GM18870 (cell line): Measurements from ENCODE around the gene TEK.

Experiments
- ATAC-seq: cut with Tn5 transposase; IDR thresholded peaks from one replicate; pipeline ENCODE4 v1.9.1; 2021; ENCODE audit warnings: moderate library complexity; ENCODE audit not compliant: unreplicated experiment

The TEK gene

DNA sequence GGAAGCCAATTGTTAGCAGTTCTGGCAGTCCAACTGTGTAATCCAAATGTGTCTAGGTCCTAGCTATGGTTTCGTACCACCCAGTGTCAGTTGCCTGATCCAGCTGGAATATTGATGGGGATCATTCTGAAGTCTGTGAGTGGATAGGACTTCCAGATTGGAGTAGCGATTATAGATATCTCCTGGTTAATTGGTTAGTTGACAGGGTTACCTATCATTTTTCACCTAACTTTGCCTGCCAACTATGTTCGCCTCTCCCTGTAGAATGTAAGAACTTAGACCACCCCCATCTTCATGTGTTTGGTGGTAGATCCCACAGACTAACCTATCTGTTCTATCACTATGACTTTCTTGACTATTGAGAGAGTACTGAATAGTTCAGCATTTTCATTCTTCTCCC is 59.9 kb downstream of the TEK start:
- no peak for ATAC-seq

DNA sequence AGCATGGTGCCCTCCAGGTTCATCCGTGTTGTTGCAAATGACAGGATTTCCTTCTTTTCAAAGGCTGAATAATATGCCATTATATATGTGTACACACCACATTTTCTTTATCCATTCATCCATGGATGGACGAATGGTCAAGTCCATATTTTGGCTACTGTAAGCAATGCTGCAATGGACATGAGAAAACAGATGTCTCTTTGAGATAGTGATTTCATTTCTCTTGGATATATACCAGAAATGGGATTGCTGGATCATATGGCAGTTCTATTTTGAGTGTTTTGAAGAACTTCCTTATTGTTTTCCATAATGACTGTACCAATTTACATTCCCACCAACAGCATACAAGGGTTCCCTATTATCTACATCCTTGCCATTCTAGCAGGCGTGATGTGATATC is 67.9 kb downstream of the TEK start:
- no peak for ATAC-seq

DNA sequence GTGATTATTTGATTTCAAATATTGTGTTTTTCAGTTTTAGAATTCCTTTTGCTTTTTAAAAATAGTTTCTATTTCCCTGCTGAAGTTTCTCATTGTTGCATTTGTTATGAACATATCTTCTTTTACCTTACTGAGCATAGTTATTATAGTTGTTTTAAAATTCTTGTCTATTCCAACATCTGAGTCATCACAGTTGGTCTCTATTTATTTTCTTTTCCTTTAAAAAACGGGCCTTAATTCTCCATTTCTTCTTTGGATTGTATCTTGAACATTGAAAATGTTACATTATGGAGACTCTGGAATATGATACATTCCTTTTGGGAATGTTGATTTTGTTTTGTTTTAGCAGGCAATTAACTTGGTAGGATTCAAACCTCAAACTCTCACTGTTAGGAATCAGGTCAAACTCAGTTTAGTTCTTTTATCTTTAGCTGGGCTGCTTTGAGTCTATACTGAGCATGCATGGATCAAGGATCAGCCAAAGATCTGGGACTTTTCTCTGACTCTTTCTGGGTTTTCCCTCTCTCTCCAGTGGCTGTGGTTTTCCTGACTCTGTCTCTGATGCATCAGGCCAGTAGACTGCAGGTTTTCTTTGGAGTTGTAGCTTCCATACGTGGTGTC is 70.3 kb downstream of the TEK start:
- no peak for ATAC-seq

DNA sequence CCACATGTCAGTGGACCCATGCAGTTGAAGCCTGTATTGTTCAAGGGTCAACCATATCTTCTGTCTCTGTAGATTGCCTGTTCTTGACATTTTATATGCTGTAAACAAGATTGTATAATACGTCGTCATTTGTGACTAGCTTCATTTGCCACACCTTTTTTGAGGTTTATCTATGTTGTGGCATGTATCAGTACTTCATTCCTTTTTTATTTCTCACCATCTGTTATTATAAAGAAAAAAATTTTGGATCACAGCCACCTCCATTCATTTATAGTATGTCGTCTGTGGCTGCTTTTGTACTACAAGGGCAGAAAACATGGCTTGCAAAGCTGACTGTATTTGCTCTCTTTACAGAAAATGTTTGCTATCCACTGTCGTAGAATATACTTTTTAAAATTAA is 72.4 kb downstream of the TEK start:
- ATAC-seq = no peak

DNA sequence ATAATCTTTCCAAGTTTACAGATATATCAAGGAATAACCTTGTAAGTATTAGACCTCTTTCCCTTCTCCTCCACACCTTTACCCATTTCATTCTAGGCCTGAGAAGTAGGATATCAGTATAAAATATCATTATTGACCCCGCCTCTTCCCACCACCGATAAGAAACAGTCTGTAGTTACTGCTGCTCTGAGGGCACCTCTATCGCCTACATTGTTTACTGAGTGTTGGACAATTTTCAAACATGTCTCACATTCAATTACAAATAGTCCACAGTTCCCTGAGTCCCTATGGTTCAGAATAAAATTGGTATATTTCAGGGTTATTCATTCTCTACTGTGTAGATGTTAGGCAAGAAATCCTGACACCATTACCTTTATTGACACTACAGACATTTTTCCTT is 73.4 kb downstream of the TEK start:
- no peak for ATAC-seq

DNA sequence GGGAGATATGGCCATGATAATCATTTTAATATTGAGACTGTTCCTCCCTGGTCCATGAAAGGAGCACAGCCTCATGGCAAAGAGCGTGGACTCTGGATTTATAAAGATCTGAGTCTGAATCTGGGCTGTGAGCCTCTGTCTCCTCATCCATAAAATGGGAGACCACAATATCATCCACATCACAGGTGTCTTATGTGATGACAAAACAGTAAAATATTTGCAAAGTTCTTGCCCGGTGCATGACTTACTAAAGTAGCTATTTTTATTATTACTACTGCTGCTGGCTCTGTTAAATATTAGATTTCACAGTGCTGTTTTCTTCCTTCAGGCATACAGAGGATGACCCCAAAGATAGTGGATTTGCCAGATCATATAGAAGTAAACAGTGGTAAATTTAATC is 74.1 kb downstream of the TEK start:
- ATAC-seq = no peak

DNA sequence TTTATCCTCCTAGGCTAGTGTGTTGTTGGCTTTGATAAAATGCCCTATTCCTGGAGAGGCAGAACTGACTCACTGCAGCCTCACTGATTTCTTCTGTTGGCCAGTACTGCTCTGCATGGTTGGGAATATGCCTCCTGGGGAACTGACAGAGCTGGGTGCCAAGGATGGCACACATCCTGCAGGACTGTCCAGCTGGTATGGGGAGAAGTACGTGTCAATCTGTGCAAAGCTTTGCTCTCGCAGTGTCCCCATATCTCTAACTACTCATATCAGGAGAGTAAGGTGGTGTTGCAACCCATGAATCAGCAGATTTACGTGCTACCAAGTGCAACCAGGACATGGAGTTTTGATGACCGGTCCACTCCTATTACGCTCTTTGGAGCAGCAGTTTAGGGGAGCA is 74.7 kb downstream of the TEK start:
- no peak for ATAC-seq

DNA sequence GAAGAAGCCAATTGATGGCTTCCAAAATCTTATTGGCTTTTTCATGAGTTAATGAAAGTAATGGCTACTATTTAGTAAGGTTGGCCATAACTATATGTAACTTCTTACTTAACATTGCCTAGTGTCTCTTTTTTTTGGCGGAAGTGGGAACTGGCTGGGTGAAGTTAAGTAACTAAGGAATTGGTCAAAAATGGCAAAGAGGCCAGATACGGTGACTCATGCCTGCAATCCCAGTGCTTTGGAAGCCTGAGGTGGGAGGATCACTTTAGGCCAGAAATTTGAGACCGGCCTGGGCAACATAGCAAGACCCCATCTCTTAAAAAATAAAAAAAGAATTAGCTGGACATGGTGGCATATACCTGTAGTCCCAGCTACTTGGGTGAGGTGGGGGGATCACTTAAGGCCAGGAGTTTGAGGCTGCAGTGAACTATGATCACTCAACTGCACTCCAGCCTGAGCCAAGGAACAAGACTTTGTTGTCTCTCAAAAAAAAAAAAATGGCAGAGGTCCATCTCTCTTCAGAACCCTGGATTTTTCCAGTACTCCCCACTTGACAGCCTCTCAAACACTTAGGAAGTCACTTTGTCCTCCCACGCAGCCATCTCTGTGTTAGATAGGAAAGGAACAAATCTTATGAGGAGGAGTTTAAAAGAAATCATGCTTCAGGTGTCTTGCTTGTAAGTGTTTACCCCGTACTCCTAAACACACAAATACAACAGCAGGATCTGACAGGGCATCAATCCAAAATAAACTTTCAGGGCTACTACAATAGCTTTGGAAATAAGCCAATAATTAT is 75.7 kb downstream of the TEK start:
- no peak for ATAC-seq

DNA sequence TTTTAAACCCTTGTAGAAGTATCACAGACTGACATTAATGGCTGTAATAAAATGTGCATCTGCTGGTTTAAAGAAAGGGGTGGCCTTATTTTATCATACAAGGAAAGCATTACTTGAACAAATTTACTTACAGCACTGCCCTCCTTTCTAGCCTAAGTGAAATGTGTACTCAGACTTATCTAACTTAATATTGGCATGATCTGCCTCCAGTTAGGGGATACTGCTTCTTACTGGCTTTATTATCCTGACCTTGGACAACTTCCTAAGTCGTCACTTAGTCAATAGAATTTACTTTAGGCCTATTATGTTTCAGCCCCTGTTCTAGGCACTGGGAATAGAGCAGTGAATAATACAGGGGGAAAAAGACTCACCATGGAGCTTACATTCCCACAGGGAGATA is 79.4 kb downstream of the TEK start:
- ATAC-seq = no peak

DNA sequence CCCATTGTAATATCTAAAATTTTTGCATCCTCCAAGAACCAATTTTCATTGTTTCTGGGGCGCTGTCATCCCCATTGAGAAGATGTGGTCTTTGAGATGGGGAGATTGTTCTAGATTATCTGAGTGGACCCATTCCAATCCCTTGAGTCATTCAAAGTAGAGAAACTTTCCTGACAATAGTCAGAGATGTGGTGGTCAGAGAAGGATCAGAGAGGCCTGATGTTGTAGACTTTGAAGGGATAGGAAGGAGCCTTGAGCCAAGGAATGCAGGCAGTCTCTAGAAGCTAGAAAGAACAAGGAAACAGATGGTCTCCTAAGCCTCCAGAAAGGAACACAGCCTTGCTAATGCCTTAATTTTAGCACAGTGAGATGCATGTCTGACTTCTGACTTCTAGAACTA is 80.4 kb downstream of the TEK start:
- ATAC-seq = no peak

DNA sequence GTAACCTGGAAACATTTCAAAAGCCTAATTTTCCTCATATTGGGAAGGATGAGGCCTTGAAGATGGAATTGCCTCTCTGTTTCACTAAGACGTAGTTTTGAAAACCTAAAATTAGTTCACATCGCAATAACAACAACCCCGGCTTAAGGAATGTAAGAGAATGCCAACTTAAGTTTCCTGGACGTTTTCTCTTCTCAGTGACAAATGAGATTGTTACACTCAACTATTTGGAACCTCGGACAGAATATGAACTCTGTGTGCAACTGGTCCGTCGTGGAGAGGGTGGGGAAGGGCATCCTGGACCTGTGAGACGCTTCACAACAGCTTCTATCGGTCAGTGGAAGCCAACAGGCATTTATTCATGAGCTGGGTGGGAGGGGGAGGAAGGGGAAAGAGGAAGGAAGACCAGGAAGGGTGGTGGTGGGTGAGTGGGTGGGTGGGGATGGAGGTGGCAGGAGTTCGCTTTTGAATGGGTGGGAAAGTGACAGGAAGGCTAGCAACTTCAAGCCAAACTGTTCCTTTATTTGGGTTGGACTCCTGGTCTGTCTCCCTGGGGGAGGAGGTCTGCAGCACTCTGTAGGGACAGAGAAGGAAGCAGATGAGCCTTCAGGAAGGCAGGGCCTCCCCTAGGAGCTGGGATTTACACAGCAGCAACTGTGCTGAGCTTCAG is 83.4 kb downstream of the TEK start:
- ATAC-seq = no peak

DNA sequence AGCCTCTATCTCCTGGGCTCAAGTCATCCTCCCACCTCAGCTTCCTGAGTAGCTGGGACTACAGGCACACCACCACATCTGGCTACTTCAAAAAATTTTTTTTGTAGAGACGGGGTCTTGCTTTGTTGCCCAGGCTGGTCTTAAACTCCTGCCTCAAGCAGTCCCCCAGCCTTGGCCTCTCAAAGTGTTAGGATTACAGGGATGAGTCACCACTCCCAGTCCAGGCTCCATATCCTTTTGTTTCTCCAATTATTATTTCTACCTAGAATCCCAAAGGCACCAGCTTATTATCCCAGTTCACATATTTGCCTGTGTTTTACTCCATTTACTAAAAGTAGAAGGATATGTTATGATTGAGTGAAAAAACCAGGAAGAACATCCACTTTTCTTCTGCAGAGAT is 84.9 kb downstream of the TEK start:
- no peak for ATAC-seq

DNA sequence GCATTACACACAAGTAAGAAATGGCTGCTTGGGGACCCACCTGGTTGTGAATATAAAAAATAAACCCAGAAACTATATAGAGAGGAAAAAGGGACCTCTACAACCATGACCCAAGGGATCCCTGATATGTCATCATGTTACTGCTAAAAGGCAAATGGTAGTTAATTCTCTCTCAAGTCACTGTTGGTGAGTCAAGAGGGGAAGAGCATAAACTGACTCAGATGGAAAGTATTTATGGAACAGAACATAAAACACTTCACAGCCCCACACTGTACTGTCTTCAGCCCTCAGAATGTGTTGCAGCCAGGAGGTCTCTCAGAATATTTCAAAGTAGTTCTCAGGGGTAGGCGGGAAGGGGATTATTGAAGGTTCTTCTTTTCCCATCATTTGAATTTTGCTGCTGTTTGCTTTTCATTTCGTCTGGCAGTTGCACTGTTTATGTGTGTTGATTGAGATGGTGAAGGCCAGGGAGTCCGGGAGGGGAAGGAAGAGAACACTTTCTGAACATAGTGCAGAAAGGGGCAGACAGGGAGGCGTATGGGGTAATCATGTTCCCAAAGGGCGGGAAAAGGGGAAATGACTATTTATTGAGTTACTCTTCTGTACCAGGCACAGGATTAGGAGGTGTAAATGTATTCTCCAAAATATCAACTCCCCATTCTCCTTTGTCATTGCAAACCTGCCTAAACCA is 85.5 kb downstream of the TEK start:
- ATAC-seq = peak; percentile 48

DNA sequence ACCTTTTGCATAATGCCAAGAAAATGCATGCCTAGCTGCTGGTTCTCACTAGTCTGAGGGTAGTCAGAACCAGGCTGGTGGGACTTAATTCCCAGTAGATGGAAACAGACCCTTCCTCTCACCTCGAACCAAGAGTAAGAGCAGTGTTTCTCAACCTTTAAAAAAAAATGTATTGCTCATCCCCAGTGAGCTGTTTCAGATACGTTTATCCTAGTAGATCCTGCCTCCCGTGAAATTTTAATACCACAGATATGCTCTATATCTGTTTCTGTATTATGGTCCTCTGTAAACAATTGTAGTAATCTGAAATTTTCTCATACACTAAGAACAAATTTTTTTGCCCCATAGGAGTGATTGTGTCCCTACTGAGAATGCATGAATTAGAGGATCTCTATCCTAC is 86.2 kb downstream of the TEK start:
- ATAC-seq = no peak

DNA sequence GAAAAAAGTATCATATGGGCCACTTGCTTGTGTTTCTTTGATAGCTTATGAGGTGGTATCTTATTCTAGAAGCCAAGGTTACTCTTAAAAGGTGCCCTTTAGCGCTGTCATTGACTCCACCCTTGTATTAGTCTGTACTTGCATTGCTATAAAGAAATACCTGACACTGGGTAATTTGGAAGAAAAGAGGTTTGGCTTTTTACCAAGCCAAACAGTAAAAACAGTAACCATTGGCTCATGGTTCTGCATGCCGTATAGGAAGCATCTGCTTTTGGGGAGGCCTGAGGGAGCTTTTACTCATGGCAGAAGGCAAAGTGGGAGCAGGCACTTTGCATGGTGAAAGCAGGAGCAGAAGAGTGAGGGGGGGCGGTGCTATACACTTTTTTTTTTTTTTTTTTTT is 87.4 kb downstream of the TEK start:
- no peak for ATAC-seq

DNA sequence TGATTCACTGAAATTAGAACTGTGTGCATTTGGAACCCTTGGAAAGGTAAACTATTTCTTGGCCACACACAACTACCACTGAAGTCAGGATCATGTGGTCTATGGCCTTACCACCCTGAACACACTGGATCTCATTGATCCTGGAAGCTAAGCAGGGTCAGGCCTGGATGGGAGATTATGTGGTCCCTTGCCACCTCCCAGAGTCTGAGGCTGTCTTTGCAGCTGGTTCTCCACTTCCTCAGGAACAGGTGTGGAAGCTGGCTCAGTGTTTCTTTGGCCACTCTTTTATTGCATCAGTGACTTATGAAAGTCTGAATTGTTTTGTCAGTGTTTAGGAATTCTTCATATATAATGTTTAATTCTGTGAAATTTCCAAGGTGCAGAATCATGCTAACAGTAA is 89.2 kb downstream of the TEK start:
- no peak for ATAC-seq

DNA sequence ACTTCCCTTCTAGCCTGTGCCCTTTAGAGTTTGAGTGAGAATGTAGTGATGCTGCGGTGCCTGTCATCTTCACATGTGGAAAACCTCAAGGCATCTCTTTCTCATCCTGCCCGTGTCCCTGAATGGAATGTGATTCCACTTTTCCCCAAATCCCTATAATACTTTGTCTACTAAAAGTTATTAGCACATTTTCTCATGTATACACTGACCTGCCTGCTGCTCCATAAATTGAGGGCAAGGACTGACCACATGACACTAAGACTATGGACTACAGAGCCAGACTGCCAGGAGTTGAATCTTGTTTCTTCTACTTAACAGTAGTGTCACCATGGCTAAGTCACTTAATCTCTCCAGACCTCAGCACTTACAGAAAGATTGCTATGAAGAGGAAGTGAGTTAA is 93.0 kb downstream of the TEK start:
- no peak for ATAC-seq

DNA sequence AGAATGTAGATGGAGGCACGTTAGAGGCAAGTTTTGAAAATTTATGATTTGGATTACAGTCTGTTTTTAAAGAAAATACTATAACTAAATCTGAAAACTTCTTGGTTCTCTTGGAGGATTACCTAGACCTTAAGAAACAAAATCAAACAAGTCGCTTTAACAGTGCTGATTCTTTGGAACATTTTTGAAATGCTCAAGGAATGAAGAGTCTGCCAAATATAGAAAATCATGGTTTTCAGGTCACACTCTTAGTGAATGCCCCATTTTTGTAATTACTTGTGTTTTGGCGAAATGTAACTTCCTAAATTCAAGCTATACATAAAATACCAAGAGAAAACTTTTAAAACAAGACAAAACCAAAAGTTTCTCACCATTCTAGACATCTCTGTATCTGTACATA is 94.8 kb downstream of the TEK start:
- ATAC-seq = no peak

DNA sequence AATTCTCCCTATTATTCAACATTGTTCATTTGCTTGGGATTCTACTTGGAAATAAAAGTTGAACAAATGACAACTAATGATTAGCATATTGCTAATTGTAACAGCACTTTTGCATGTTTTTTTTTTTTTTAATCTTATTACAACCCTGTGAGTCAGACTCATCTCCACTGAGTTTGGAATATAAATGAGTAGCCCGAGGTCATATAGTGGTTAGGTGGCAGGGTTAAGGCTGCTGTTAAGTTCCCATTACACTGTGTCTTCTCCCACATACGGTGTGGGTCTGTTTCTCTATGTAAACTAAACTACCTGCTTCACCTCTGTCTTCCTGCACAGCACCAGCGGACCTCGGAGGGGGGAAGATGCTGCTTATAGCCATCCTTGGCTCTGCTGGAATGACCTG is 95.6 kb downstream of the TEK start:
- ATAC-seq = no peak

DNA sequence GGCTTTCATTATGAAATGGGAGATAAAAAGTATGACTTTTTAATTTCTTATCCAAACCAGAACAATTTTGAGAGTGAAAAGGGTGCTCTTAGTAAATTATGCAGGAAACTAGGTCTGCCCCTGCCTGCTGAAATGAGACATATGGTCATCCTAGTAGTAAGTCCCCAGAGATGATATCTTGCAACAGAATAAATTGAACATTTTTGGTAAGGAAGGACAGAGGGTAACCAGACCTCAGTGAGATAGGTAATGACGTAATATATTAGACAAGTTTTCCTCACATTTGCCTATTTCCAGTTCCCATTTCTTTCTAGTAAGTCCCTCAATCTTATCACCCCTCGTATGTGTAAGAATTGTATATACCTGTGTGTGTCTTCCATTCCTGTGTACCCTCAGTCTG is 96.2 kb downstream of the TEK start:
- no peak for ATAC-seq

DNA sequence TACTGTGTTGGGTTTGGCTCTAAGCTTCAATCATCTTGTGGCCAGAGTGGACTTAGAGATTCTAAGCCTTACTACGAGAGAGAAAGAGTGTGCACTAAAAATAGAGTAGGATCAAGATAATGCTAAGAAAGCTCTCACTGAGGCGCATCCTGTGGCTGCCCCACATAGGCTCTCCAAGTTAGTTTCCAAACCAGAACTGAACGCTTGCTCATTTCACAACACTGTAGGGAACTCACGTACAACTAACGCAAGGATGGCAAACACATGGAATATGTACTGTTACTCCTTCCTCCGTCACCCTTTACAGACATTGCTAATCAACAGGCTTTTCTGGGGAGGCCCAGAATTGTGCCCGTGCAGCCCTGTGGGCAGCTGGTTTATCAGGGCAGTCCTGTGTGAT is 97.0 kb downstream of the TEK start:
- no peak for ATAC-seq

DNA sequence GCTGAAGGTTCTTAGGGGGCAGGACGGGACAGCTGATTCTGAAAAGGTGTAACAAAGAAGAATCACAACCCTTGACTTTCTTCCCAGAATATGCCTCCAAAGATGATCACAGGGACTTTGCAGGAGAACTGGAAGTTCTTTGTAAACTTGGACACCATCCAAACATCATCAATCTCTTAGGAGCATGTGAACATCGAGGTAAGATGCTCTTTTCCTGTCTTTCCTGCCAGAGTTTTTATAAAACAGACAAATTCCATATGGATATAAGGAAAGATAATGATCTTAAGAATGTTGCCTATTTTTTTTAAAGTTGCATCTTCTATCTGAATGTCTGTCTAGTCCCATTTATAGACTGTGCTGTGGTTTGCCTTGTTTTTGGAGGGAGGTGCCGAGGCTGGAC is 100.0 kb downstream of the TEK start:
- ATAC-seq = no peak
